ENCODE data around the gene BEND3.
"Not testable (repeated sequence)": the region's sequence is repeated elsewhere in the genome, so short reads cannot be mapped to it uniquely, and the experiment has no call there.

BEND3 gene

DNA sequence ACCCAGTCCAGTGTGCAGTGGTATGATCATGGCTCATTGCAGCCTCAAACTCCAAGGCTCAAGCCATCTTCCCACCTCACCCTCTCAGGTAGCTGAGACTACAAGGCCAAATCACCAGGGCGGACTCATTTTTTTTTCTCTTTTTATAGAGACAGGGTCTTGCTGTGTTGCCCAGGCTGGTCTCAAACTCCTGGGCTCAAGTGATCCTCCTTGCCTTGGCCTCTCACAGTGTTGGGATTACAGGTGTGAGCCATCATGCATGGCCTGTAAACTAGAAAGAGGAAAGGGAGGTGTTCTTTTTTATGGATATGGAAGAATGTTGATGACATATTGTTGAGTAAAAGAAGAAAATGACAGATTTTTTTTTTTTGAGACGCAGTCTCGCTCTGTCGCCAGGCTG lies 5.1 kb upstream of the BEND3 start:
- TF ChIP-seq, protein P1, sequence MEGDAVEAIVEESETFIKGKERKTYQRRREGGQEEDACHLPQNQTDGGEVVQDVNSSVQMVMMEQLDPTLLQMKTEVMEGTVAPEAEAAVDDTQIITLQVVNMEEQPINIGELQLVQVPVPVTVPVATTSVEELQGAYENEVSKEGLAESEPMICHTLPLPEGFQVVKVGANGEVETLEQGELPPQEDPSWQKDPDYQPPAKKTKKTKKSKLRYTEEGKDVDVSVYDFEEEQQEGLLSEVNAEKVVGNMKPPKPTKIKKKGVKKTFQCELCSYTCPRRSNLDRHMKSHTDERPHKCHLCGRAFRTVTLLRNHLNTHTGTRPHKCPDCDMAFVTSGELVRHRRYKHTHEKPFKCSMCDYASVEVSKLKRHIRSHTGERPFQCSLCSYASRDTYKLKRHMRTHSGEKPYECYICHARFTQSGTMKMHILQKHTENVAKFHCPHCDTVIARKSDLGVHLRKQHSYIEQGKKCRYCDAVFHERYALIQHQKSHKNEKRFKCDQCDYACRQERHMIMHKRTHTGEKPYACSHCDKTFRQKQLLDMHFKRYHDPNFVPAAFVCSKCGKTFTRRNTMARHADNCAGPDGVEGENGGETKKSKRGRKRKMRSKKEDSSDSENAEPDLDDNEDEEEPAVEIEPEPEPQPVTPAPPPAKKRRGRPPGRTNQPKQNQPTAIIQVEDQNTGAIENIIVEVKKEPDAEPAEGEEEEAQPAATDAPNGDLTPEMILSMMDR (conservative IDR thresholded peaks at IDR 0.05; ENCODE audit: low read depth, low read length), result no peak
- no peak overlapping the region for H3K4me3 ChIP-seq (ENCODE audit: low read depth, low read length)
- no peak for DNase-seq (ENCODE audit: low read depth)

DNA sequence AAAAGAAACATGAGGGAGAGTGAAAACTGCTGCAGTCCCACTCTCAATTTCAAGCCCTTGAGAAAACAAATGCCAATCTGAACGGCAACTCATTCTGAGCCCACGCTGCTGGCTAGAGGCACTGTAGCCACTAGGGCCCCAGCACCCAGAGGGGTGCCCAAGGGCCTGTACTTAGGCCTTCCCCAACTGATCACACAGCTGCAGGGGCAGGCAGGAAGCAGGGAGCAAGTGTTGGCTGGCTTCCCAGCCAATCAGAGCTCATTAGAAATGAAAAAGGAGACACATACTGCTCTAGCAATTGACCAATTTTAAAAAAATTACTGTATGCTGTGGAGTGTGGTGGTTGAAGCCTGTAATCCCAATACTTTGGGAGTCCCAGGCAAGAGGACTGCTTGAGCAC lies 3.7 kb upstream of the BEND3 start:
- TF ChIP-seq, protein P1 (conservative IDR thresholded peaks at IDR 0.05; ENCODE audit: low read depth, low read length), result no peak
- no peak overlapping the region for H3K4me3 ChIP-seq (ENCODE audit: low read depth, low read length)
- DNase-seq (ENCODE audit: low read depth), result peak; percentile 55

DNA sequence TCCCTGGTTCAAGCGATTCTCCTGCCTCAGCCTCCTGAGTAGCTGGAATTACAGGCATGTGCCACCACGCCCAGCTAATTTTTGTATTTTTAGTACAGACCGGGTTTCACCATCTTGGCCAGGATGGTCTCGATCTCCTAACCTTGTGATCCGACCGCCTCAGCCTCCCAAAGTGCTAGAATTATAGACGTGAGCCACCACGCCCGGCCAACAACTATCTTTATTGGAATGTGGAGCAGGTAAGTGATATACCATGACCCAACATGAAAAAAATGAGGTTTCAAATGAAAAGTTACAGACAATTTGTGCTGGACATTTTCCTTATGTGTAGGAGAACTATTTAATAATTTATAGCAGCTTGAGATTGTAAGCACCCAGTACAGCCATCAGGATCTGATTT lies 3.2 kb upstream of the BEND3 start:
- not testable (repeated sequence) for H3K4me3 ChIP-seq (ENCODE audit: low read depth, low read length); DNase-seq (ENCODE audit: low read depth)

DNA sequence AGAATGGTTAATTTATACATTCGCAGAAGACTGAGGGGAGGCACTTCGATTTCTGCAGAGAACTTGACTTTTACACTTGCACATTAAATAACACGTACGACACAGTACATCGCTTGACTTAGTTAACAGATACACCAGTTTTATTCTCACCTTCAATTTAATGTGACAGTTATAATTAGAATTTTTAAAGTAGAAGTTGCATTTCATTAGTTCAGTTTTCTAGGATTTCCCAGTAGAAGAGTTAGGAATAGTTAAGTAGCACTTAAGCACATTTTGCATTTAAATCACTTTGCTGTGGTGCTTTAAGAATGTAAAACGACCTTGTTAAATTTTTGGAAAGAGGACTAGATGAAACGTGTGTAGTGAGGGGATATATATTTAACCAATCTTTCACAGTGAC lies 1.6 kb upstream of the BEND3 start:
- no peak overlapping the region for H3K4me3 ChIP-seq (ENCODE audit: low read depth, low read length)
- DNase-seq (ENCODE audit: low read depth), result no peak
- TF ChIP-seq, protein P1 (conservative IDR thresholded peaks at IDR 0.05; ENCODE audit: low read depth, low read length), result no peak

DNA sequence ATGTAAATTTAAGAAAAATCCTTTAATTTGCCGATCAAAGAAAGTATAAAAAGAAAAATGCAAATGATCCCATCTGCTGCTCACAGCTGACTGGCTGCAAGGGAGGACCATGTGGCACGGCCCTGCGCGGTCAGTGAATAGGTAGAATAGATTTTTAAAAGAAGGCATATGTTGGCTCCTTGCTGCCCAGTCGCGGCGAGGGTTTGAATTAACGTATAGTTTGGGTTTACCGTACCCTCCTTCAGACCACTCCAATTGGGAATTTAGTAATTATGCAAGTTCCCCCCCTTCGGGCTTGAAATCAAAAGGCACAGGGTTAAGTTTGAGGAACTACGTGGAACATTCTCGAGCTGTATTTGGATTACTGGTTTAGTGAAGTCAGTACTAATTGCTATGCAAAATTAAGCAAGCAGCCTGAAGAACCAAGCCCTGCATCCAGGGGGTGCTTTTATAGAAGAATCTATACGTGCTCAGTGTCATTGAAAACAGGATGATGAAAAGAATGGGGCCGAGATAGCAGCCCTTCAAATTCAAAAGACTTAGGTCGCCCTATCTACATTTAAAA lies 1.1 kb upstream of the BEND3 start:
- DNase-seq (ENCODE audit: low read depth), result peak; percentile 53
- TF ChIP-seq, protein P1 (conservative IDR thresholded peaks at IDR 0.05; ENCODE audit: low read depth, low read length), result peak; percentile 23
- H3K4me3 ChIP-seq (ENCODE audit: low read depth, low read length), result peak overlapping the region; percentile 61

DNA sequence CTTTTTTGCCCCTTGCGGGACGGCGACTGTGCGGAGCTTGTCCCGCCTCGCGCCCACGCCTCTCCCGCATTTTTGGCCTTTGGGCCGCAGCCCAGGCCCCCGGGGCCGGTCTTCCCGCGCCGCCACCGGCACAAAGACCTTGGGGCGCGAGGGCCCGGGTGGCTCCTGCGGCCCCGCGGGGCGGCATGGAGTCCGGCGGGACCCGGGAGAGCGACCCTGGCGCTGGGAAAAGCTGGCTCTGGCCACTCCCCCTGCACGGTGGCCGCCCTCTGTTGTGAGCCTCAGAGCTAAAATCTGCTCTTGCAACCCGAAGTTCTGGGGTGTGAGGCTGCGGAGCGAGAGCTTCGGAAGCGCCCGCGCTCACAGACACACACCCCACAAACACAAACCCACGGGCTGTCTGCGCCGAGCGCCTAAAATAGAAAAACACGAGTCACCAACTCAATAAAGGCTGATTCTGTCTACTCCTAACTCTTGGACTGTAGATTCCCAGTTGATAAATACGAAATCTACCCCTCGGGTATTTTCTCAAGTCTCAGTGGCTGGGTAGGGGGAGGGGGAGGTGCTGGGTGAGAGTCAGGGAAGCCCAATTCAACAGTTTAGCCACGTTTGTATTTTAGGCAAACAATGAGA lies 496 bp upstream of the BEND3 start:
- TF ChIP-seq, protein P1 (conservative IDR thresholded peaks at IDR 0.05; ENCODE audit: low read depth, low read length), result no peak
- H3K4me3 ChIP-seq (ENCODE audit: low read depth, low read length), result peak overlapping the region; percentile 61
- DNase-seq (ENCODE audit: low read depth), result peak; percentile 32

DNA sequence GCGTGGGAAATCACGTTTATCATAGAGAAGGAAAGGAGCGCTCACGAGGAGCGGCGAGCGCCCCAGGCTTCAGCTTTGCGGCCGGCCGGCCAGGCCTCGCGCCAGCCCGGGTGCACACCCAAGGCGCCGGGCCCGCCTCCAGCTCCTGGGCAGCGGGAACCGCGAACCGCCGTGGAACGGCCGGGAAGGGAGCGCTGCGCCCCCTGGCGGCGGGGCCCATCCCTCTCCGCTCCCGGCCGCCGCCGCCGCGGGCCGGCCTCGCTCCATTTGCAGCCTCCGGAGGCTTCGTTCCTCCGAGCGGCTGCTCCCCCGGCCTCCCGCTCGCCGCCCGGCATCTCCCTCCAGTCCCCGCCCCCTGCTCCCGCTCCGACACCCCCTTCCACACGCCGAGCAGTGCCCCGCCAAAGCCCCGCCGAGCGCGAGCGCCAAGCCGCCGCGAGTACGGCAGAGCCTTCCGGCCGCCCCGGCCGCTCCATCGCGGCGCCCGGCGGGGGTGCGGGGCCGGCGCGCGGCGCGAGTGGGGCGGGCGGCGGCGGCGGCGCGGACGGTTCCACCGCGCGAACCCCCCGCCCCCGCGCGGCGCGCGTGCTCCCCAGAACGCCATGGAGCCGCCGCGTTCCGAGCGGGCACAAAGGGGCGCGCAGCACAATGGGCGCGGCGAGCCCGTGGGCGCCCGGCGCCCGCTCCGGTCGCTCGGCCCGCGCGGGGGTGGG lies 946 bp downstream of the BEND3 start:
- peak; percentile 90 for DNase-seq (ENCODE audit: low read depth)
- H3K4me3 ChIP-seq (ENCODE audit: low read depth, low read length), result peak overlapping the region; percentile 61
- TF ChIP-seq, protein P1 (conservative IDR thresholded peaks at IDR 0.05; ENCODE audit: low read depth, low read length), result peak; percentile 49

All from choroid plexus epithelial cell (primary cell).